HEK293T (cell line): ENCODE data around the gene HSPE1.

ENCODE experiments used
- FOXM1 ChIP-seq: fragments of 450-650 bp; IDR thresholded peaks from 2 replicates; pipeline ENCODE4 v1.6.1; 2017; ENCODE audit warnings: mild to moderate bottlenecking, borderline replicate concordance
- NFRKB ChIP-seq: fragments of 450-650 bp; IDR thresholded peaks from 2 replicates; pipeline ENCODE4 v1.6.1; 2016; ENCODE audit warnings: mild to moderate bottlenecking, moderate library complexity
- SP1 ChIP-seq: fragments of 450-650 bp; IDR thresholded peaks from 2 replicates; pipeline ENCODE4 v1.6.1; 2017

DNA sequence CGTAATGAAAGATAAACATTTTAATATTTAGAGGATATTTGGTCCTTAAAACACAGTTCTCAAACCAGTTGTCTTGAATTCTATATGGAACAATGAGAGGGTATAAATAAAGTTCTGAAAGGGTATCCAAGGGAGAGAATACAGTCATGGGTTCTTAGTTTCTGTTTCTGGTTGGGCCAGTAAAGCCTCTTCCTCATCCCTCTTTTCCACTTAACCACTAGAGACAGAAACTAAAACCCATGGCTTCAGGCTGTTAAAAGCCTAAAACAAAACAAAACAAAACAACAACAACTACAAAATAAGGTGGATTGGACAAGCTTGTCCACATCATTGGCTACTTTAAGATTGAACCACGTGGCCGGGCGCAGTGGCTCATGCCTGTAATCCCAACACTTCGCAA, 28.0 kb upstream of the HSPE1 start:
- TF ChIP-seq FOXM1 (no peak), NFRKB (no peak), SP1 (no peak)
